ENCODE results near the gene LTO1.
A peak's percentile ranks its signal among the peaks of the same experiment; 100 is the strongest.

LTO1 gene

GRCh38 chr11:69677749-69678148 is 2.6 kb upstream of the LTO1 start:
- no peak for DNase-seq (ENCODE audit: low read depth in 2 of 2)

GRCh38 chr11:69674267-69674885 is 777 bp downstream of the LTO1 start:
- DNase-seq (ENCODE audit: low read depth in 2 of 2), result no peak

GRCh38 chr11:69671734-69672465 is 3.3 kb downstream of the LTO1 start:
- no peak for DNase-seq (ENCODE audit: low read depth in 2 of 2)

- peak; percentile 24 to 25 for DNase-seq (ENCODE audit: low read depth in 2 of 2)
Observed at GRCh38 chr11:69670158-69670845, 4.9 kb downstream of the LTO1 start.

GRCh38 chr11:69669486-69669885 is 5.7 kb downstream of the LTO1 start:
- DNase-seq (ENCODE audit: low read depth in 2 of 2), result no peak

- DNase-seq (ENCODE audit: low read depth in 2 of 2), result no peak
Observed at GRCh38 chr11:69667619-69668604, 7.2 kb downstream of the LTO1 start.

- DNase-seq (ENCODE audit: low read depth in 2 of 2), result no peak
Observed at GRCh38 chr11:69666752-69667536, 8.2 kb downstream of the LTO1 start.

- no peak for DNase-seq (ENCODE audit: low read depth in 2 of 2)
Observed at GRCh38 chr11:69666261-69666660, 8.9 kb downstream of the LTO1 start.

GRCh38 chr11:69665669-69666068 is 9.5 kb downstream of the LTO1 start:
- no peak for DNase-seq (ENCODE audit: low read depth in 2 of 2)

GRCh38 chr11:69664901-69665300 is 10.3 kb downstream of the LTO1 start:
- no peak for DNase-seq (ENCODE audit: low read depth in 2 of 2)

GRCh38 chr11:69664103-69664775 is 10.9 kb downstream of the LTO1 start:
- DNase-seq (ENCODE audit: low read depth in 2 of 2), result no peak

GRCh38 chr11:69663326-69663725 is 11.8 kb downstream of the LTO1 start:
- DNase-seq (ENCODE audit: low read depth in 2 of 2), result no peak

GRCh38 chr11:69662806-69663205 is 12.3 kb downstream of the LTO1 start:
- DNase-seq (ENCODE audit: low read depth in 2 of 2), result no peak

GRCh38 chr11:69662021-69662698 is 13.0 kb downstream of the LTO1 start:
- no peak for DNase-seq (ENCODE audit: low read depth in 2 of 2)

- no peak for DNase-seq (ENCODE audit: low read depth in 2 of 2)
Observed at GRCh38 chr11:69661413-69661715, 13.8 kb downstream of the LTO1 start.

GRCh38 chr11:69660001-69660500 is 15.1 kb downstream of the LTO1 start:
- DNase-seq (ENCODE audit: low read depth in 2 of 2), result no peak

- DNase-seq (ENCODE audit: low read depth in 2 of 2), result no peak
Observed at GRCh38 chr11:69659591-69659990, 15.6 kb downstream of the LTO1 start.

GRCh38 chr11:69658626-69659450 is 16.3 kb downstream of the LTO1 start:
- DNase-seq (ENCODE audit: low read depth in 2 of 2), result no peak
